ENCODE measurements around the gene SLC37A1. TPM values are rescaled to one million over a fixed set of nuclear protein-coding genes. Genes with fewer than 3 reads are reported as not detected.

The SLC37A1 gene
- total RNA-seq, 2 donors from 2014 or later, result 22.7 to 47.0 TPM

GRCh38 chr21:42479582-42479981, 34.1 kb upstream of the SLC37A1 start:
- H3K9me3 ChIP-seq (ENCODE audit: control insufficient read depth, low read length), result no peaks in the 10 kb centered on the region
- H3K36me3 ChIP-seq (ENCODE audit: control insufficient read depth, insufficient read depth, low read length), result no peaks in the 10 kb centered on the region
- H3K4me3 ChIP-seq (ENCODE audit: low read length), result no peak overlapping the region
- no peak overlapping the region for H3K27ac Mint-ChIP-seq
- H3K4me3 Mint-ChIP-seq, result no peak overlapping the region
- peaks cover 2% of the 10 kb centered on the region for H3K9me3 Mint-ChIP-seq
- peaks cover 2% of the 10 kb centered on the region for H3K4me1 Mint-ChIP-seq
- H3K27me3 Mint-ChIP-seq (ENCODE audit: insufficient read depth), result peaks cover 5% of the 10 kb centered on the region
- DNase-seq, result no peak
- H3K4me1 ChIP-seq (ENCODE audit: control insufficient read depth, insufficient read depth, low read length), result no peaks in the 10 kb centered on the region
- H3K9ac ChIP-seq (ENCODE audit: extremely low read depth, low read length, poor library complexity, severe bottlenecking), result no peak overlapping the region
- no peak overlapping the region for H3K27ac ChIP-seq (ENCODE audit: low read depth, low read length)
- no peak for TF ChIP-seq CTCF (conservative IDR thresholded peaks at IDR 0.05)
- H3K27me3 ChIP-seq (ENCODE audit: control insufficient read depth, insufficient read depth, low read length, poor library complexity, severe bottlenecking), result no peaks in the 10 kb centered on the region
- no peaks in the 10 kb centered on the region for H3K36me3 Mint-ChIP-seq (ENCODE audit: low read depth)
- 89 to 94% methylated on average over 4 to 5 of the region's 5 CpGs for WGBS, 2 experiments (ENCODE audit: insufficient coverage in 1 of 2, insufficient read length in 1 of 2)

GRCh38 chr21:42480736-42481135, 32.9 kb upstream of the SLC37A1 start:
- peaks cover 4% of the 10 kb centered on the region for H3K27me3 Mint-ChIP-seq (ENCODE audit: insufficient read depth)
- no peak for DNase-seq
- Histone ChIP-seq H3K9ac (ENCODE audit: extremely low read depth, low read length, poor library complexity, severe bottlenecking) (no peak overlapping the region), H3K4me3 (ENCODE audit: low read length) (no peak overlapping the region), H3K27ac (ENCODE audit: low read depth, low read length) (no peak overlapping the region), H3K4me1 (ENCODE audit: control insufficient read depth, insufficient read depth, low read length) (no peaks in the 10 kb centered on the region), H3K27me3 (ENCODE audit: control insufficient read depth, insufficient read depth, low read length, poor library complexity, severe bottlenecking) (no peaks in the 10 kb centered on the region), H3K36me3 (ENCODE audit: control insufficient read depth, insufficient read depth, low read length) (no peaks in the 10 kb centered on the region), H3K9me3 (ENCODE audit: control insufficient read depth, low read length) (no peaks in the 10 kb centered on the region)
- H3K36me3 Mint-ChIP-seq (ENCODE audit: low read depth), result no peaks in the 10 kb centered on the region
- H3K4me3 Mint-ChIP-seq, result no peak overlapping the region
- TF ChIP-seq CTCF (conservative IDR thresholded peaks at IDR 0.05), result no peak
- H3K4me1 Mint-ChIP-seq, result no peaks in the 10 kb centered on the region
- peaks cover 2% of the 10 kb centered on the region for H3K9me3 Mint-ChIP-seq
- WGBS, 2 experiments (ENCODE audit: insufficient coverage in 1 of 2, insufficient read length in 1 of 2), result 95 to 97% methylated on average over 8 to 10 of the region's 10 CpGs
- no peak overlapping the region for H3K27ac Mint-ChIP-seq

- TF ChIP-seq CTCF (conservative IDR thresholded peaks at IDR 0.05), result no peak
- no peak for DNase-seq
- H3K9me3 Mint-ChIP-seq, result peaks cover 2% of the 10 kb centered on the region
- WGBS, 2 experiments (ENCODE audit: insufficient coverage in 1 of 2, insufficient read length in 1 of 2), result 83 to 94% methylated on average over 2 to 4 of the region's 4 CpGs
- Histone ChIP-seq H3K9ac (ENCODE audit: extremely low read depth, low read length, poor library complexity, severe bottlenecking) (no peak overlapping the region), H3K27ac (ENCODE audit: low read depth, low read length) (no peak overlapping the region), H3K27me3 (ENCODE audit: control insufficient read depth, insufficient read depth, low read length, poor library complexity, severe bottlenecking) (no peaks in the 10 kb centered on the region), H3K9me3 (ENCODE audit: control insufficient read depth, low read length) (no peaks in the 10 kb centered on the region), H3K36me3 (ENCODE audit: control insufficient read depth, insufficient read depth, low read length) (no peaks in the 10 kb centered on the region), H3K4me1 (ENCODE audit: control insufficient read depth, insufficient read depth, low read length) (no peaks in the 10 kb centered on the region), H3K4me3 (ENCODE audit: low read length) (no peak overlapping the region)
- no peaks in the 10 kb centered on the region for H3K4me1 Mint-ChIP-seq
- no peak overlapping the region for H3K27ac Mint-ChIP-seq
- peaks cover 4% of the 10 kb centered on the region for H3K27me3 Mint-ChIP-seq (ENCODE audit: insufficient read depth)
- H3K4me3 Mint-ChIP-seq, result no peak overlapping the region
- H3K36me3 Mint-ChIP-seq (ENCODE audit: low read depth), result no peaks in the 10 kb centered on the region
Measured at GRCh38 chr21:42481169-42481568, 32.5 kb upstream of the SLC37A1 start.
